GM19099 (cell line): ENCODE results near the gene TRMT10A.

Experiments used
- POLR2A ChIP-seq: IDR thresholded peaks from 3 replicates; pipeline ENCODE4 v1.6.1; 2011; ENCODE audit warnings: low read depth; ENCODE audit not compliant: insufficient read length; ENCODE audit errors: extremely low read depth

Gene TRMT10A

GRCh38 chr4:99563310-99564186 is at the start of gene TRMT10A:
TSS of gene TRMT10A (minus strand) at chr4:99564039. CDS start at chr4:99559338, 4,701 bp downstream.
- TF ChIP-seq POLR2A = peak; percentile 81

DNA sequence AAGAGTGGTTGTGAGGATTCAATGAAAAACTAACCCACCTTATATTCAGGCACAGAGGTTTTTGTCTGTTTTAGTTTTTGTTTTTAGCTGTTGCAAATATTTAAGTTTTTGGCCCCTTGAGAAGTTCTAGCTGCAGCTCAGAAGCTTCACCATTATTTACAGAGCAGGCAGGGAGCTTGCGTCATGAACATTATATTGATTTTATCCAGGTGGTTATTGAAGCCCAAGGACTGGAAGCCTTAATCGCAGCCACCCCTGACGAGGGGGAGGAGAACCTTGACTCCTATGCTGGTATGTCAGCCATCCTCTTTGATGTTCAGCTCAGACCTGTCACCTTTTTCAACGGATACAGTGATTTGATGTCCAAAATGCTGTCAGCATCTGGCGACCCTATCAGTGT is 48.9 kb upstream of the TRMT10A start:
- TF ChIP-seq POLR2A = no peak

DNA sequence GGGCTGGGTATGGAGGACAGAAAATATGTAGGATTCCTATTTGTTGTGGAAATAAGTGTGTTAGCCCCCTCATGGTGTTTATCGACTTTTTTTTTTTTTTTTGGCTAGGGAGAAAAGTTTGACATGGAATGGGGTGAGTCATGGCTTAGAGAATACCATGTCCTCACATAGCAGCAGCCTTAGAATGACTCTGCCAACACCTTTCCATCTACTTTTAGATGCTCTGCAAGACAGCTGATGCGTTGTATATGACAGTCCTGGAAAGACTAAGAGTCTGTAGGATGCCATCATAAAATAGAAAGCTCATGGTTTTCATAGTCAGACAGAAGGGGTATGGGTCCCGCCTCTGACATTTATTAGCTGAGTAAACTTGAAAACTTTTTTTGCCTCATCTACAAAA is 48.4 kb upstream of the TRMT10A start:
- TF ChIP-seq POLR2A = no peak

- TF ChIP-seq POLR2A = no peak
Observed at GRCh38 chr4:99610605-99611175, 46.9 kb upstream of the TRMT10A start.

DNA sequence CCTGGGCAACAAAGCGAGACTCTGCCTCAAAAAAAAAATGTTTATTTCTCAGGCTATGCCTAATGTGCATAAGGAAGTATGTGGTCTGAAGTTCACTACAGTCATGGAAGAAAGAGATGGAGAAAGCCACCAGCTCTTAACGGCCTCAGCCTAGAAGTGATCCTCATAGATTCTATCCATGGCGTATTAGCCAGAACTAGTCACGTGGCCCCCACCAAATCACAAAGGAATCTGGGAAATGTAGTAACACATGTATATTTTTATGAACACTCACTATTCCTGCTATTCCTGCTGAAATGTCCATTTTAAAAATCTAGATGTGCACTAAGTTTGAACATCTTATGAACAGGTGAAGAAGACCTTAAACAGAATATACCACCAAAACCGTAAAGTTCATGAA is 44.6 kb upstream of the TRMT10A start:
- no peak for TF ChIP-seq POLR2A

- no peak for TF ChIP-seq POLR2A
Observed at GRCh38 chr4:99606716-99607115, 42.9 kb upstream of the TRMT10A start.

GRCh38 chr4:99594818-99595217 is 31.0 kb upstream of the TRMT10A start:
- no peak for TF ChIP-seq POLR2A

- no peak for TF ChIP-seq POLR2A
Observed at GRCh38 chr4:99593781-99594641, 30.2 kb upstream of the TRMT10A start.

DNA sequence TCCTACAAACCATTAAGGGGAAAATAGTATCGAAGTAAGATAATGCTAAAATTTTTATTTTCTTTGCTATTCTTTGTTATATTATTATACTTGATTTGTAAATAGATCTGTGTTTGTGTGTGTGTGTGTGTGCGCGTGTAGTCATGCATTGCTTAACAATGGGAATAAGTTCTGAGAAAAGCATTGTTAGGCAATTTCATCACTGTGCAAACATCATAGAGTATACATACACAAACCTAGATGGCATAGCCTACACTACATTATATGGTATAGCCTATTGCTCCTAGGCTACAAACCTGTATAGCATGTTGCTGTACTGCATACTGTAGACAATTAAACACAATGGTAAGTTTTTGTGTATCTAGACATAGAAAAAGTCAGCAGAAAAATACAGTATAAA is 27.9 kb upstream of the TRMT10A start:
- no peak for TF ChIP-seq POLR2A

DNA sequence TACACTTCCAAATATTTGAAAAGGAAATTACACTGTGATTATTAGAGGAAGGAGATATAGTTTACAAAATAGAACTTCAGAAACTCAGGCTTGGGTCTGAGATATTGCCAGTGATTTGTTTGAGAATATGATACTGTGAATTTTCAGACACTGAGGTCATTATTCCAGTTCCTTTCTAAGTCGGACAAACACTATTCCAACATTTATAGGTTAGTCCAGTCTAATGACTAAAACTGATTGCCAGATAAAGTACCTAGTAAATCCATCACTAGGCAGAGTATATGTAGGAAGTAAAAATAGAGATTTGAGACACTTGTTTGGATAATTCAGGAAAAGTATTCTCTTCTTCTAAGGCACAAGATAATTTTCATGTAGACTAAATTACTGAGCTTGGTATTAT is 24.0 kb upstream of the TRMT10A start:
- TF ChIP-seq POLR2A = no peak

DNA sequence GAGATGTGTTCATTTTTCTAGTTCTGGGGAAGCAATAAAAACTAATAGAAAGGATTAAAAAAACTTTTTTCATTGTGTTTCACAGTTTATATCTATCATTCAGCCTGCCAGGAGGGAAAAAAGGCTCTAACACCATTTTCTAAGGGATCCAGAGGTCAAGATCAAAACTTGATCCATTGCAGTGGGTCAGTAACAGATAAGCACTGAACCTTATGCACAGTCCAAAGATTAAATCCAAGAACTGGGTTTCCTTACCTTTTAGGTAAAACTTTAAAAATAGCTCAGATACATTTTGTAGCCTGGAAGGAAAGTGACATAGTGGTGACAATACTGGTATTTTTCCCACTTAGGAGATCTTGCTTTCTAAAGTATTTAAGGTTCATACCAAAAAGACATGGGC is 23.5 kb upstream of the TRMT10A start:
- TF ChIP-seq POLR2A = no peak

DNA sequence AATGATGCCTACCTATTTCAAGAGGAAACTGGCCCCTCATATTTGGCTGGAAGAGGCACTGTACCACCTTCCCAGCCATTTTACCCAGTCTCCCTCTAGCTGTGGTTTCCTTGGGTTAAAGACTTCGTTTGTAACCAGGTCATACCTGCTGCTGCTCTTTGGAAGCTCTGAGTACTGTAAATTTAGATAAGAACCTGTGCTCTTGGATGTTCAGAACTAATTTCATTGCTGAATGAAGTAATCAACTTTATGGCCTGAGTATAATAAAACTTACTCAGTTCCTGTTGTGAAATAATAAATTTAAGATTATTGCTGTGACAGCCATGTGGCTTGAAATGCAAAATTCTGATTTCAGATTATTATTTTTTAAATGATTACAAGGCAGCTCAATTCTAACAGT is 23.0 kb upstream of the TRMT10A start:
- TF ChIP-seq POLR2A = no peak

DNA sequence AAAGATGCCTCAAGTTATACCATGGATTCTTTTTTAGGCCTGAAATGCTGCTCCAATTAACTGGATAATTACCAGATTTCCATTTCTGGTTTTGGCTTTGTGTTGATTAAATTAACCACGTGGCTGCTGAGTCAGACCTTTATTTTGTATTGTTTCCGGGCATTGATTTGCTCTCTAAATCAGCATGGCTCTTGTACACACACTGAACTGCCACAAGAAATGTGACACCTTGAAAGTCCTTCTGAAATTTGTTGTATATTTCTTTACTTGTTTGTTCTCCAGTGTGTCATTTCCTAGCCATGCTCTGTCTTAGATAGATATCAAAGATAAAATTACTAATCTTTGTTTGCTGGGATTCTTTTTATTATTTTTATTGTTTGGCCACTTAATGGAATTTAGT is 22.5 kb upstream of the TRMT10A start:
- no peak for TF ChIP-seq POLR2A

GRCh38 chr4:99585516-99585915 is 21.7 kb upstream of the TRMT10A start:
- no peak for TF ChIP-seq POLR2A

- no peak for TF ChIP-seq POLR2A
Observed at GRCh38 chr4:99578714-99579113, 14.9 kb upstream of the TRMT10A start.

GRCh38 chr4:99574530-99575324 is 10.9 kb upstream of the TRMT10A start, which contains the start of gene MTTP:
TSS of gene MTTP (plus strand) at chr4:99574824. CDS start at chr4:99574910, 86 bp downstream.
- peak; percentile 18 for TF ChIP-seq POLR2A
